Naive thymus-derived CD4-positive, alpha-beta T cell (primary cell): ENCODE measurements around the gene USH2A. TPM values are rescaled to one million over a fixed set of nuclear protein-coding genes. Genes with fewer than 3 reads are reported as not detected.

ENCODE experiments used
- ATAC-seq: fragments of 150-1000 bp; cut with Tn5 transposase; 2 replicates; pipeline ENCODE4 v1.10.0; 2021; ENCODE audit warnings: mild to moderate bottlenecking, moderate library complexity
- CTCF ChIA-PET: fragments of 350-600 bp; sonication (Branson Sonifier 250); formaldehyde crosslinking; loops from one replicate; lab custom pipeline; 2021; ENCODE audit warnings: antibody characterized with exemption; lab: Charles Lee
- POLR2A ChIA-PET: fragments of 350-600 bp; sonication (Branson Sonifier 250); formaldehyde crosslinking; loops from one replicate; lab custom pipeline; 2021; ENCODE audit warnings: antibody characterized with exemption, inconsistent platforms; lab: Charles Lee
- DNase-seq, 9 donors: peaks; one replicate each; pipeline versions ENCODE4 v3.0.0 to v3.0.0-alpha.2; 2020 to 2022; ENCODE audit warnings: mixed read lengths in 1 of 9
- H3K27ac ChIP-seq: one replicate; pipeline ENCODE4 v1.7.0; 2013; ENCODE audit warnings: mild to moderate bottlenecking, low read depth, low read length, moderate library complexity
- H3K27me3 ChIP-seq, 2 donors: one replicate each; pipeline ENCODE4 v1.7.0; 2013; ENCODE audit warnings: low read length in 2 of 2, mild to moderate bottlenecking in 2 of 2, moderate library complexity in 2 of 2; ENCODE audit not compliant: control insufficient read depth in 2 of 2, insufficient read depth in 2 of 2
- H3K36me3 ChIP-seq, 3 experiments: 1 replicate in 2 of 3; 2 replicates in 1 of 3; pipeline ENCODE4 v1.7.0; 2013; ENCODE audit warnings: low read length in 3 of 3, mild to moderate bottlenecking in 3 of 3, moderate library complexity in 1 of 3; ENCODE audit not compliant: insufficient read depth in 3 of 3, control insufficient read depth in 2 of 3
- H3K4me1 ChIP-seq, 2 donors: one replicate each; pipeline ENCODE4 v1.7.0; 2013; ENCODE audit warnings: low read length in 2 of 2, mild to moderate bottlenecking in 2 of 2, moderate library complexity in 1 of 2; ENCODE audit not compliant: control insufficient read depth in 2 of 2, insufficient read depth in 2 of 2
- H3K4me3 ChIP-seq: 2 replicates; pipeline ENCODE4 v1.7.0; 2013; ENCODE audit warnings: mild to moderate bottlenecking, low read length
- H3K9me3 ChIP-seq, 3 experiments: 1 replicate in 2 of 3; 2 replicates in 1 of 3; pipeline ENCODE4 v1.7.0; 2013; ENCODE audit warnings: low read length in 3 of 3; ENCODE audit not compliant: control insufficient read depth in 2 of 3
- H3K27ac Mint-ChIP-seq, 9 donors: one replicate each; pipeline ENCODE4 v1.8.0; 2020 to 2022; ENCODE audit warnings: mixed read lengths in 9 of 9, mild to moderate bottlenecking in 8 of 9, moderate library complexity in 5 of 9, inconsistent platforms in 2 of 9
- H3K27me3 Mint-ChIP-seq, 5 donors: one replicate each; pipeline ENCODE4 v1.8.0; 2021 to 2022; ENCODE audit warnings: mixed read lengths in 5 of 5, mild to moderate bottlenecking in 1 of 5
- H3K36me3 Mint-ChIP-seq, 5 donors: one replicate each; pipeline ENCODE4 v1.8.0; 2020 to 2022; ENCODE audit warnings: mixed read lengths in 5 of 5, mild to moderate bottlenecking in 3 of 5, inconsistent platforms in 1 of 5
- H3K4me1 Mint-ChIP-seq, 7 donors: one replicate each; pipeline ENCODE4 v1.8.0; 2020 to 2022; ENCODE audit warnings: mixed read lengths in 7 of 7, mild to moderate bottlenecking in 3 of 7, inconsistent platforms in 1 of 7
- H3K4me3 Mint-ChIP-seq, 10 donors: one replicate each; pipeline ENCODE4 v1.8.0; 2020 to 2022; ENCODE audit warnings: mild to moderate bottlenecking in 10 of 10, mixed read lengths in 10 of 10, moderate library complexity in 6 of 10, inconsistent platforms in 2 of 10
- H3K9me3 Mint-ChIP-seq, 11 donors: one replicate each; pipeline ENCODE4 v1.8.0; 2020 to 2022; ENCODE audit warnings: mixed read lengths in 11 of 11, mild to moderate bottlenecking in 4 of 11, inconsistent platforms in 1 of 11, moderate library complexity in 1 of 11
- intact Hi-C, 2 donors: fragments of 100-400 bp; cut with micrococcal nuclease; formaldehyde crosslinking; loops; one replicate each; pipeline ENCODE4 v1.15.1; 2023
- polyA plus RNA-seq, 2 donors: library from polyadenylated mRNA; unstranded; fragments of 300-500 nt; fragmentation: Illumina TruSeq; gene quantifications; one replicate each; pipeline ENCODE4 v1.2.3, GENCODE V29; 2021
- total RNA-seq, 6 experiments: library from RNA in 5 of 6; stranded (reverse) in 5 of 6; gene quantifications; 1 replicate in 5 of 6; 2 replicates in 1 of 6; pipeline ENCODE4 v1.2.3 and lab custom pipeline; 2021 to 2026

USH2A gene
- total and polyA plus RNA-seq, 7 experiments from 2014 or later = not detected

DNA sequence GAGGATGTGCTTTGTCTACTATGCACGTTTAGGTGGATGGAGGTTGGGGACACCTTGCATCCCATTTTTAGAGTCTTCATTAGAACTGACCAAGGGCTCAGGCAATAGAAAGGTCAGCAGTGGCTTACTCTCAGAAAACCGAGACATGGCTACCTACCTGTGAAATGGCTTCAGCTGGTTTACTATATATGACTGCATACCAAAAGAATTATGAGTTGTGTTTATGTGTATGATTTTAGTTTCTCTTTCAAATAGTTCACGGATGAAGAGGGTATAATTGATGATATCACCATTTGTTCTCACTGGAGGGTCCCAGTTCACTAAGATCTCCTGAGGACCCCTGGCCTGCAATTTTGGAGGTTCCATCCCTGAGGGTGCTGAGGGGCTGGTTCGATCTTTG is 749.3 kb downstream of the USH2A start:
- CTCF ChIA-PET = no interaction called here
- Histone ChIP-seq H3K4me1 (no peaks in the 10 kb centered on the region), H3K27me3 (no peaks in the 10 kb centered on the region), H3K9me3 (no peaks in the 10 kb centered on the region), H3K36me3 (no peaks in the 10 kb centered on the region), H3K4me3 (no peak overlapping the region), H3K27ac (no peak overlapping the region)
- Mint-ChIP-seq H3K4me3 (no peak overlapping the region), H3K27ac (no peak overlapping the region), H3K27me3 (peaks cover 0 to 4% (median 0%) of the 10 kb centered on the region in 5 donors), H3K4me1 (no peaks in the 10 kb centered on the region), H3K36me3 (no peaks in the 10 kb centered on the region), H3K9me3 (peaks cover 0 to 3% (median 0%) of the 10 kb centered on the region in 11 donors)
- DNase-seq (no peak), ATAC-seq (no peak)
- intact Hi-C loops = no loop called here
- POLR2A ChIA-PET = no interaction called here

DNA sequence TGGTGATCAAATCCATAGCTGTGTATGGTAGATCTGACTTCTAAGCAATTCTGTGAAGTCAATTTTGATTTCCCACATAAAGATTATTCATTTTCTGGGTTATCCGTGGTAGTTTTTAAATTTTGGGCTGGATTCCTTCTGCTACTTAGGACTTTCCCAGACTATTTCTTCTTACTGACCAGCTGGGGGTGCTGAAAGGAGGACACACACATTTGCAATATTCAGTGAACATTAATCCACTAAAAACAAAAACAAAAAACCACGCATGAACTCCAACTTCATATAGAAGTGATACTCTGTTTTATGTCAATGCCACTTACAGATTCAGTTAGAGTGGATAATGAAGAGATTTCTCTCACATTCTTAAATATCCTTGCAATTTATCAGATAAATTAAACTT is 750.8 kb downstream of the USH2A start:
- Histone ChIP-seq H3K27me3 (no peaks in the 10 kb centered on the region), H3K36me3 (no peaks in the 10 kb centered on the region), H3K4me1 (no peaks in the 10 kb centered on the region), H3K9me3 (no peaks in the 10 kb centered on the region), H3K27ac (no peak overlapping the region), H3K4me3 (no peak overlapping the region)
- Mint-ChIP-seq H3K36me3 (no peaks in the 10 kb centered on the region), H3K9me3 (peaks cover 0 to 3% (median 0%) of the 10 kb centered on the region in 11 donors), H3K4me1 (no peaks in the 10 kb centered on the region), H3K4me3 (no peak overlapping the region), H3K27ac (no peak overlapping the region), H3K27me3 (peaks cover 0 to 4% (median 0%) of the 10 kb centered on the region in 5 donors)
- ChIA-PET POLR2A (no interaction called here), CTCF (no interaction called here)
- ATAC-seq (no peak), DNase-seq (no peak)
- intact Hi-C loops = no loop called here

DNA sequence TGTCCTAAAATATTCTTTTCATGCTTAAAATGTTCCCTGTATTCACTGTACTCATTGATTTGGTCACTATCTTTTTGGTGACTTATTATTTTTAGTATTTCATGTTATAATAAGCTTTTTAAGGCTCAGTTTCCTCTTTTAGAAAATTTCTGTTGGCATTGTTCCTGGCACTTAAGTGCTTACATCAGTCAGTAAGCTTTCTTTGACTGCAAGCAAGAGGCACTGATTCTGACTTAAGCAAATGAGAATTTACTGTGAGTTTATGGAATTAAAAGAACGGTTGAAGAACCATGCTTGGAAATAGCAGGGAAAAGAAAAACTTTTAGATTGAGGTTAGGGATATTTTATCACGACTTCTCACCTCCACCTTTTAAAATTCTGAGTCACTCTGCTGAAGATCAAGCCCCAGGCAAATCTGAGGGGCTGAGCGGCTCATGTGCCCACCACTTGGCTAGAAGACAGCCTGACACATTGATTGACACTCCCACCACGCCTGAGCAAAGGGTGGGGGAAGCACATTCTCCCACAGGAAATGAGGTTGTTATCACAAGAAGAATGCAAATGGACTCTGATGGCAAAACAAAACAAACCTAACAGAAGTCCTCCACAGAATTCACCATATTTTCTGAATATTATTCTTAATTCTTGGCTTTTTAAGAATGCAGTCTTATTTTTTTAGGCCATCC is 753.3 kb downstream of the USH2A start:
- Mint-ChIP-seq H3K4me1 (no peaks in the 10 kb centered on the region), H3K36me3 (no peaks in the 10 kb centered on the region), H3K4me3 (no peak overlapping the region), H3K27ac (no peak overlapping the region), H3K9me3 (peaks cover 0 to 3% (median 0%) of the 10 kb centered on the region in 11 donors), H3K27me3 (peaks cover 0 to 8% (median 0%) of the 10 kb centered on the region in 5 donors)
- Histone ChIP-seq H3K4me1 (no peaks in the 10 kb centered on the region), H3K27me3 (no peaks in the 10 kb centered on the region), H3K27ac (no peak overlapping the region), H3K36me3 (no peaks in the 10 kb centered on the region), H3K4me3 (no peak overlapping the region), H3K9me3 (no peaks in the 10 kb centered on the region)
- ChIA-PET POLR2A (no interaction called here), CTCF (no interaction called here)
- DNase-seq = no peak
- intact Hi-C loops = no loop called here
- no peak for ATAC-seq

DNA sequence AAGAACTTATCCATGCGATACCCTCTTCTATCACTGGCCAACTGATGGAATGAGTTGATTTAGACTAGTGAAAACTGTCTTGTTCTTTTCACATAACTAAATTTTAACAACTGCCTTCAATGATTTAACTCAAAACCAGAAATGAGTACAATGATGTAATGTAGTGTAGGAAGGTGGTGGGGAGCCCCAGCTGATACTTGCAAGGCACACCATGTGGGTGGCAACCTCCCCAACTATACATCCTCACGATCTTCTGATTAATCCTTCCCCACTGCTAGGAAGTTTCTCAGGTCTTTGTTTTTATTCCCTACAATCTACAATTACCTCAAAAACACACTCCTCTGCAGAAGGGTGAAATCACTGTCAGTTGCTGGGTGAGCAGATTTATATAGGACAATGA is 755.5 kb downstream of the USH2A start:
- H3K27ac Mint-ChIP-seq = no peak overlapping the region
- H3K27me3 ChIP-seq = no peaks in the 10 kb centered on the region
- peaks cover 0 to 6% (median 0%) of the 10 kb centered on the region in 11 donors for H3K9me3 Mint-ChIP-seq
- H3K36me3 ChIP-seq = no peaks in the 10 kb centered on the region
- no peaks in the 10 kb centered on the region for H3K4me1 ChIP-seq
- H3K27ac ChIP-seq = no peak overlapping the region
- no peak overlapping the region for H3K4me3 Mint-ChIP-seq
- no peaks in the 10 kb centered on the region for H3K36me3 Mint-ChIP-seq
- no peak overlapping the region for H3K4me3 ChIP-seq
- H3K4me1 Mint-ChIP-seq = no peaks in the 10 kb centered on the region
- no peaks in the 10 kb centered on the region for H3K9me3 ChIP-seq
- DNase-seq = no peak
- CTCF ChIA-PET = no interaction called here
- ATAC-seq = no peak
- H3K27me3 Mint-ChIP-seq = peaks cover 0 to 4% (median 0%) of the 10 kb centered on the region in 5 donors
- intact Hi-C loops = no loop called here
- POLR2A ChIA-PET = no interaction called here

DNA sequence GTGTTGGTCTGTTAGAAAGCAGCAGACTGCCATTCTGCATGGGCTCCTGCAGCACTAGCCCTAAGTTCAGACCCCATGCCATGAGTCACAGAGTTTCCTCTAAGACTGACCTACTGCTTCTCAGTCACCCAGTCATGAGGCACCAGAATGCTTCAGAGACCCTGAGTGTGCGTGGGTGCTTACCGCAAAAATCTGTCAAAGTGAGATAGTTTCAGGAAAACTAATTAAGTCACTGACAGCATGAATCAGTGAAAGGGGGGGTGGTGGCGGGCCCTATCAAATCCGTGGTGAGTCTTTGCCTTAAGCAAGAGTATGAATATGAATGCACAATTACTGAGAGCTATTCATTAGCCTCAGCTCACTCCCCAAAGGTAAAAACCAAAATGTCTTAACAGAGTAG is 758.0 kb downstream of the USH2A start:
- H3K9me3 ChIP-seq = no peaks in the 10 kb centered on the region
- Mint-ChIP-seq H3K4me1 (peaks cover 0 to 3% (median 0%) of the 10 kb centered on the region in 7 donors), H3K36me3 (no peaks in the 10 kb centered on the region), H3K27ac (no peak overlapping the region), H3K27me3 (peaks cover 0 to 5% (median 4%) of the 10 kb centered on the region in 5 donors), H3K4me3 (no peak overlapping the region), H3K9me3 (peaks cover 0 to 3% (median 0%) of the 10 kb centered on the region in 11 donors)
- CTCF ChIA-PET = no interaction called here
- no peak overlapping the region for H3K4me3 ChIP-seq
- intact Hi-C loops = no loop called here
- POLR2A ChIA-PET = no interaction called here
- H3K27me3 ChIP-seq = no peaks in the 10 kb centered on the region
- H3K27ac ChIP-seq = no peak overlapping the region
- ATAC-seq (no peak), DNase-seq (no peak)
- no peaks in the 10 kb centered on the region for H3K36me3 ChIP-seq
- no peaks in the 10 kb centered on the region for H3K4me1 ChIP-seq

DNA sequence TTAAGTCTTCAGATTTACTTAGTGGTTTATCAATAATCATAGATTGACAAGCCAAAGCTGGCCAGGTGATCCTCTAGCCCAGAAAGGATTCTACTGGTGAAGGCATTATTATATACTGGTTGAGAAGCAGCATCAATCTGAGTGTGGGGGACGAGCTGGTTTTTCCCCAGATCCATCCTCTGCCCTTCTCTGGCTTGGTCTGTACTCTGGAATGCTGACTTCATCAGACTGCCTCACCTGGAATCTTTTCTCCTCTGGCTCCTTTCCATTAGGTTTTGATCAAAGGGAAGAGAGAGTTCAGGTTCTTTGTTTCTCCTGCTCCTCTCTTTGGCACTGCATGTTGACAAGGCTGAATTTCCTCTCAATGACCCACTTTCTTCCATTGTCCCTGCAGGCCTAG is 762.2 kb downstream of the USH2A start:
- H3K27me3 ChIP-seq = no peaks in the 10 kb centered on the region
- no peak for DNase-seq
- peaks cover 0 to 3% (median 0%) of the 10 kb centered on the region in 11 donors for H3K9me3 Mint-ChIP-seq
- no peaks in the 10 kb centered on the region for H3K9me3 ChIP-seq
- no peak for ATAC-seq
- no peak overlapping the region for H3K27ac ChIP-seq
- H3K27ac Mint-ChIP-seq = no peak overlapping the region
- H3K27me3 Mint-ChIP-seq = peaks cover 0 to 21% (median 7%) of the 10 kb centered on the region in 5 donors
- peaks cover 0 to 3% (median 0%) of the 10 kb centered on the region in 7 donors for H3K4me1 Mint-ChIP-seq
- H3K36me3 ChIP-seq = no peaks in the 10 kb centered on the region
- CTCF ChIA-PET = no interaction called here
- H3K4me3 ChIP-seq = no peak overlapping the region
- intact Hi-C loops = no loop called here
- H3K36me3 Mint-ChIP-seq = no peaks in the 10 kb centered on the region
- H3K4me3 Mint-ChIP-seq = no peak overlapping the region
- no peaks in the 10 kb centered on the region for H3K4me1 ChIP-seq
- POLR2A ChIA-PET = no interaction called here

DNA sequence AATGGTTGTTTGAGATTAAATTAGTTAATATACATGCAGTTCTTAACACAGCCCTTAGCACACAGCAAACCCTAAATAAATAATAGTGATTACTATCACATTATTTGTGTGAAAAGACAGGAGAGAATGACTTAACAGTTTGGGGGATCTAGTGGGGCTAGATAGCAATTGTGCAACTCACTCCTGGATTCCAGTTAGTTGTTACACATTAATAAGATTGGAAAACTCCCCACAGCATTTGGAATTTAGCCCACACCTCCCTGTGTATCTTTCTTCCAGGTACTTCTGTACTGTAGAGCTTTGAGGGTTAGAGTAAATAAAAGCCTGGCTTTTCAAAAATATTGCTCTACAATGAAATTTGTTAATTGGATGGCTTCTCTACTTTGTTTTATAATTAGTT is 763.0 kb downstream of the USH2A start:
- no peaks in the 10 kb centered on the region for H3K27me3 ChIP-seq
- ATAC-seq = no peak
- intact Hi-C loops = no loop called here

More for the DNA sequence above, 763.0 kb downstream of the USH2A start:
- H3K27me3 Mint-ChIP-seq = peaks cover 0 to 19% (median 5%) of the 10 kb centered on the region in 5 donors
- H3K36me3 Mint-ChIP-seq = no peaks in the 10 kb centered on the region
- CTCF ChIA-PET = no interaction called here
- H3K4me1 Mint-ChIP-seq = peaks cover 0 to 3% (median 0%) of the 10 kb centered on the region in 7 donors
- Histone ChIP-seq H3K9me3 (no peaks in the 10 kb centered on the region), H3K4me3 (no peak overlapping the region), H3K36me3 (no peaks in the 10 kb centered on the region), H3K27ac (no peak overlapping the region), H3K4me1 (no peaks in the 10 kb centered on the region)
- no peak for DNase-seq
- H3K27ac Mint-ChIP-seq = no peak overlapping the region
- H3K9me3 Mint-ChIP-seq = peaks cover 0 to 3% (median 0%) of the 10 kb centered on the region in 11 donors
- H3K4me3 Mint-ChIP-seq = no peak overlapping the region
- POLR2A ChIA-PET = no interaction called here
